ENCODE results near the gene STUM.

- TF ChIP-seq, protein P1, sequence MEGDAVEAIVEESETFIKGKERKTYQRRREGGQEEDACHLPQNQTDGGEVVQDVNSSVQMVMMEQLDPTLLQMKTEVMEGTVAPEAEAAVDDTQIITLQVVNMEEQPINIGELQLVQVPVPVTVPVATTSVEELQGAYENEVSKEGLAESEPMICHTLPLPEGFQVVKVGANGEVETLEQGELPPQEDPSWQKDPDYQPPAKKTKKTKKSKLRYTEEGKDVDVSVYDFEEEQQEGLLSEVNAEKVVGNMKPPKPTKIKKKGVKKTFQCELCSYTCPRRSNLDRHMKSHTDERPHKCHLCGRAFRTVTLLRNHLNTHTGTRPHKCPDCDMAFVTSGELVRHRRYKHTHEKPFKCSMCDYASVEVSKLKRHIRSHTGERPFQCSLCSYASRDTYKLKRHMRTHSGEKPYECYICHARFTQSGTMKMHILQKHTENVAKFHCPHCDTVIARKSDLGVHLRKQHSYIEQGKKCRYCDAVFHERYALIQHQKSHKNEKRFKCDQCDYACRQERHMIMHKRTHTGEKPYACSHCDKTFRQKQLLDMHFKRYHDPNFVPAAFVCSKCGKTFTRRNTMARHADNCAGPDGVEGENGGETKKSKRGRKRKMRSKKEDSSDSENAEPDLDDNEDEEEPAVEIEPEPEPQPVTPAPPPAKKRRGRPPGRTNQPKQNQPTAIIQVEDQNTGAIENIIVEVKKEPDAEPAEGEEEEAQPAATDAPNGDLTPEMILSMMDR (IDR thresholded peaks at IDR 0.05; ENCODE audit: low read length): no peak
- no peak for TF ChIP-seq EZH2 (optimal IDR thresholded peaks at IDR 0.05; ENCODE audit: low read depth, low read length)
- no peak for TF ChIP-seq EZH2phosphoT487 (IDR thresholded peaks at IDR 0.05; ENCODE audit: low read length)
These were observed 56.2 kb downstream of the STUM start for GRCh38 chr1:226604560-226605317.
